ENCODE data around the gene SEZ6.

GRCh38 chr17:29032013-29032856 is 26.4 kb upstream of the SEZ6 start:
- TF ChIP-seq EZH2 (IDR thresholded peaks at IDR 0.05; ENCODE audit: low read length, unreplicated experiment), result no peak
- no peak for TF ChIP-seq CTCF (conservative IDR thresholded peaks at IDR 0.05; ENCODE audit: low read depth, low read length)
- no peak for TF ChIP-seq EZH2phosphoT487 (IDR thresholded peaks at IDR 0.05; ENCODE audit: borderline replicate concordance, low read length)
